HG02852 (cell line): ENCODE results near the gene ATP8A1.

Experiments
- ATAC-seq: cut with Tn5 transposase; IDR thresholded peaks from one replicate; pipeline ENCODE4 v1.9.1; 2021; ENCODE audit warnings: mild to moderate bottlenecking, moderate library complexity; ENCODE audit not compliant: unreplicated experiment

ATP8A1 gene

DNA sequence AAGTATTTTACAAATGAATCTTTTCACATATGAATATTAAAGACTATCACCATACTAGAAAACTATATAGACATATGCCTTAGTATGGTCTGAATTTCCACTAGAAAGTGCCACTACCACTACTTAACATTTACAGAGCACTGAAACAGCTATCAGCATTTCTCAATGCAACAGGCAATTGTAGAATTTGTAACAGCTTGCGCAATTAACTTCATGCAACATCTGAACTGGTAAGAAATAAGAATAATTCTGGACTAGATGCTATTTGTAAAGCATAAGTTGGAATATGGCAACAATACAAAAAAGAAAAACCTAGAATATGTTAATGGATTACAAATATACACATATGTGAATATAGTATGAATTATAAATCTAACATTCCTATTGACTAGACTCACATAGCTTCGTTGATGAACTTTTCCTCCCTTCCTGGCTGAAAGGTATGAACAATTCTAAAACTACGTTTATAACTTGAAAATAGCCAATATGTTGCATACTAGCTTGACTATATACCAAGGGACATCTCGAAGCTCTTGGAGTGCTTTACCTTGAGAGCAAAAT is 82.0 kb downstream of the ATP8A1 start:
- ATAC-seq: no peak

DNA sequence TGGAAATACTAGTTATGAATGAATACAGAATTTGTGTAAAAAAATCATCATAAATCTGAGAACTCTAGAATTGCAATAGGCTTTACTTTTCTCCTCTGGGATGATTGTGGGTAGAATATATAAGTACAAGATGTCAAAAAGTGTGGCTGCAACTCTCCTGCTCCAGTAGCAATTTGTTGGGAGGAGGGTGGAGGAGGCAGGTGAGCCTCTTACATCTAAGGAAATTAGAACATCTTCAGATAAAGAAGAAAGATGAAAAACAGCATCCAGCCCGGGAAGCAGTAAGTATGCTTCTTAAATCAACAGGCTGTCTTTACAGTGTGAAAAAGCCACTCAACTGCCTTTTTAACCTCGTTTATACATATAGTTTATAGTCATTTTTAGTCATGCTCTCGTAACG is 83.7 kb downstream of the ATP8A1 start:
- ATAC-seq: no peak

GRCh38 chr4:42570221-42570620 is 86.7 kb downstream of the ATP8A1 start:
- no peak for ATAC-seq

DNA sequence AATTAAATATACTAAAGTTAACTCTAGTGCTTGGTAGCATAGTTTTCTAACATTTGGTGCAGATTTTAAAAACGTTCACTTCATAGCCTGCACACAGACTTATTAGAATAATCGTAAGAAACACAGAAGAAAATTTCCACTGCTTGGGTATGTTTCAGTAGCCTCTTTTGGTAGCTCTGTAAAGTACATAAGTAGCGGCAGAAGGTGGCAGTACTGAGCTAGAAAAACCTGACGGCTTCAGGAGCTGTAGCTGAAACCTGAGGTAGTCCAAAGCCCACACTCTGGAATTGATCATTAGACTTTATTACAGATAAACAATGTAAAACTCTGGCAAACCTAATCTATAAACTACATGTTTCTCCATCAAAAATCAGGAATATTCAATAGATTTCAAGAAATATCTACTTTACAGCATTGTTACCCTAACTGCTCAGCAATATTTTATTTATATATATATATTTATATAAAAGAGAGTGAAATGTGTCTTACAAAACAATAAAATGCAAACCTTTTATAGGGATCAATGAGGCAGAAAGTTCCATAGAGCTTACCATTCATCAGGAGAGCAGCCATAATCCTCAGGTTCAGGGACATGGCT is 88.2 kb downstream of the ATP8A1 start:
- peak; percentile 98 for ATAC-seq

DNA sequence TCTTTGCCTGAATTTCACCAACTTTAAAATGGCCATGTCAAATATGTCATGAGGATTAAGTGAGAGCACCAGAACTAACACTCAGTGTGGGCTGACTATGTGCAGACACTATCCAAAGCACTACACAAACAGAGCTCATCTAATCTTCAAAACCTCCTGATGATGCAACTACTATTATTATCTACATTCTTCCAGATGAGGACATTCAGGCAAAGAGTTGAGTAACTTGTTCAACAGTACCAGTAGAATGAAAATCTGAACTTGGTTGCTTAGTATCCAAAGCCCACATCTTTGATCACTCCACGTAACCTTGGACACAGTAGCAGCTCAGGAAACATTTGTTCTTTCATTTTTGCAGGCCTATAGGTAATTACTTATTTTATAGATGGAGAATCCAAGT is 90.1 kb downstream of the ATP8A1 start:
- ATAC-seq: no peak

GRCh38 chr4:42562016-42562415 is 94.9 kb downstream of the ATP8A1 start:
- no peak for ATAC-seq

DNA sequence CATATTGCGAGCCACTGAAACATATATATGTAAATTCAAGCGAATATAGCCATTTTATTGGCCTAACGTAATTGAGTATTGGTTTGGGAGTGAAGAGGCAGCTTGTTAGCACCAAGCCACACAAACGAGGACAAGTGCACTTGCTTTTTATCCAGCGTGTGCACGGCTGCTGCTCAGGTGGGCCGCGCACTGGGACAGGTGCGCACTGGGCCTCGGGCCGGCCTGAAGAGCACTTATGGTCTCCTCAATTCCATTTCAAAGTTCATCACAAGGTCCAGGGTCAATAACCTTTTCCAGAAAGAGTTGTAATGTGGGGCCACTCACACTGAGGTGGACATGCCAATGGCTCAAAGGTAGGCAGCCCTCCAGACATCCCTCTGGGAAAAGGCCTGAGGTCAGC is 95.9 kb downstream of the ATP8A1 start:
- ATAC-seq: no peak

DNA sequence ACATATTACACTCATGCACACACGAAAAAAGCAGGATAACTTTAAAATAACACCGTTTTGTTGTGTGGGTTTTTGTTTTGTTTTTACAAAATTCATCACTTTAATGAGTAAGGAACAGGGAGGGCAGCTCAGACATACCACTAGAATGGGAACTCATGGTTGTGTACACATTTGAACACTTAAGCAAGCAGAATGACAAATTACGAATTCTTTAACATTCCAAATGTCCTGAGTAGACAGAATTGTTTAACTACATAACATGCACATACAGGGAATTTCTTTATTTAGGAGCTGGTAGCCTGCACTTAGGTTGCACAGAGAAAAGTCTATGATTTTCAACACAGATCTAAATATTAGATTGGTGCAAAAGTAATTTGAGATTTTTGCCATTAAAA is 96.4 kb downstream of the ATP8A1 start:
- ATAC-seq: no peak

- no peak for ATAC-seq
Measured at GRCh38 chr4:42558156-42558555, 98.7 kb downstream of the ATP8A1 start.

DNA sequence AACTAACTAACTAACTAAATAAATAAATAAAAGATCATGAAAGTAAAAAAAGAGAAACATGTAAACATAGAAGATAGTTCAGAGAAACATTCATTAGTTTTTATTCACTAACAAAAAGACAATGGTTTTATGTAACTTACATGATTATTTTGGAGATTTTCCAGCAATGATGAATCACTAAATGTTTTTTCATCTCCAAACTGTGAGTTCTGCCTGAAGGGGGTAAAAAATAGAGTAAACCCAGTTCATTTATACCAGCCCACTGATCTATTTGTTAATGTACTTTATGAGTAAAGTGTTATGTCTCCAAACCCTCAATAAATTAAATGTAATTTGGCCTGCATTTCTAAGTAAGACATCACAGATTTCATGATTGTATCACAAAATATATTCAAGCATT is 101.1 kb downstream of the ATP8A1 start:
- no peak for ATAC-seq

GRCh38 chr4:42554072-42554471 is 102.8 kb downstream of the ATP8A1 start:
- ATAC-seq: no peak

DNA sequence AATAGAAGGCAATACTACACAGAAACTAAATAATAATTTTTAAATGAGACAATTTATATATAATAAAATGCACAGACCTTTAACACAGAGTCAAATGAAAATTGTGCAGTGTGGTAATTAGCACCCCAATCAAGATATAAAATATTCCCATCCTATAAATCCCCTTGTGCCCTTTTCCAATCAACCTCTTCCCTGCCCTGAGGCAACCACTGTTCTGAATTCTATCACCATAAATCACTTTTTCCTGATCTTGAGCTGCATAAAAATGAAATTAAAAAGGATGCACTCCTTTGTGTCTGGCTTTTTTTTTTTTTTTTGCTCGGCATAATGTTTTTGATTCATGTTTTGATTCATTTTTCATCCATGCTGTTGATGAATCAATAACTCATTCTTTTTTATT is 107.0 kb downstream of the ATP8A1 start:
- ATAC-seq: no peak

DNA sequence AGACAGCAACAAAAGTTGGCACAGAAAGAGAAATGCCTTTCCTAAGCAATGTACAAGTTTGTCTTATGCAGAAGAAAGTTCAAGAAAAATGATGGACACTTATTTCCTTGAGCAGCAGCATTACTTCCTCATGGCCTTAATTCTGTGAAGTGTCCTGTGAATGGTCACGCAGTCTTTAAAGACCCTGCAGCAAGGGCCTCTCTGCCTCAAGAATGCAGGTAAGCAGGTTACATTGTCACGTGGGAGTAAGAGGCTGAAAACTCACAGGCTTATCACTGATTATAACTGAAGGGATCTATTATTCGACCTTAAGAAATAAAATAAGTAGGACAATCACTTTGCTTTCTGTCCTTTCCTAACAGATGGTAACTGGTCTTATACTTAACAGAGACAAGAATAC is 109.1 kb downstream of the ATP8A1 start:
- no peak for ATAC-seq

DNA sequence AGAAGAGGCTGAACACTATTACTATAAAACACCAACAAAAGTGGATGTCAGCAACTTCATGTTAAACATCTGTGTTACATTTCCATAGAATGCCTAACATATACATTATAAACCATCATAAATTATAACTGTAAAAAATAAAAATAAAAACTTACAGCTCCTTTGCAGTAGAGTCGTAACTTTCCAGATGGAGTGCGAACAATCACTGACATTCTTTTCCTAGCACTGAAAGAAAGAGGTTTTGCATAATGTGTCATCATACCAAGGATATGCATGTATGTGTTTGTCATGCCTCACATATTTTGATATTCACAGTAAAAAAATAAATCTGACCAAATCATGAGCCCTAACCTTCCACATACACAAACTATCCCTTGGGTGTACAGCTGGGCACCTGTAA is 113.1 kb downstream of the ATP8A1 start:
- no peak for ATAC-seq

DNA sequence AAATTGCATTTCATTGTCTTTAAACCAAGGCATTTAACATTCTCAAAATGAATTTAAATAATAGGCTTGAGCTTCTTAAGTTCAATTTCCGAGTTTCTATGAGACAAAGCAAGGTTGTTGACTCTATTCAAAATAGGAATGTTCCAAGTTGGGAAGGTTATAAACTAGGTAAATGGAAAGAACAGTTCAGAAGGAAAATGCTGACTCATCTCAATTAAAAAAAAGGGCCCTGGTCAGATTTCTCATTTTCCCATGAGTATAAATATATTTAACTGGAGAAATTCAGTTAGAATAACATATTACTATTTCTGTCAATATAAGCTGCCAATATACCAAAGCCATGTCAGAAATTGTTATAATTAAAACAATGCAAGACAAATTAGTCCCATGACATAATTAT is 113.8 kb downstream of the ATP8A1 start:
- ATAC-seq: no peak

GRCh38 chr4:42541647-42542046 is 115.3 kb downstream of the ATP8A1 start:
- ATAC-seq: no peak

GRCh38 chr4:42533042-42533441 is 123.9 kb downstream of the ATP8A1 start:
- ATAC-seq: no peak

- no peak for ATAC-seq
Measured at GRCh38 chr4:42531341-42532030, 125.4 kb downstream of the ATP8A1 start.

DNA sequence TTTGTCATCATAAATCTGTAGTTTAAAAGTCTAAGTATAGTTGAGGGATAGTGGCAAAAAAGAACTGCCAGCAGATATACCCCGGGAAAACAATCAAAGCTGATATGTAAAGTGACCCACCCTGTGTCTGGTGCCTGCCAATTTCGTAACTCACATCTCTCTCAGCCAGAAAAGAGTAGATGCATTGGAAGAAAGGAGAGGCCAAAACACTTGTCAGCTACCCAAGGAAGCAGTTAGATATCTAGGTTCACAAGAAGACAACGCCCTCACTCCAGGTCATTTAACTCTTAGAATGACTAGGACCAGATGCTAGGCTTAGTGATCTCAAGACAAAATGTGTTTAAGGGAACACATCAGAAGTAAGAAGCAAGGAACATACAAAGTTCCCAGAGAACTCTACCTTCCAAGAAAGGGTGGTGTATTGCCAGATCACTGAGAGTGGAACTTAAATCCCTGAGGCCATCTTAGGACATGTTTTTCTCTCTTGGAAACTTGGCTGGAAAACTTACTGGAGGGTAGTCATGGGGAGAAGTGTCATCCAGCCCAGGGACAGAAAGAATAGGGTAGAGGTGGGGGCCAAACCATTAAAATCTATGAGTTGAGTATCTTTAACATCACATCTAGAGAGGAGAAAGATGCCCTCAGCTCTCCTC is 133.7 kb downstream of the ATP8A1 start:
- ATAC-seq: no peak

- peak; percentile 63 for ATAC-seq
Measured at GRCh38 chr4:42519803-42520417, 137.0 kb downstream of the ATP8A1 start.

GRCh38 chr4:42515156-42515884 is 141.6 kb downstream of the ATP8A1 start:
- ATAC-seq: peak; percentile 68
